ENCODE measurements around the gene EP400.

The EP400 gene

DNA sequence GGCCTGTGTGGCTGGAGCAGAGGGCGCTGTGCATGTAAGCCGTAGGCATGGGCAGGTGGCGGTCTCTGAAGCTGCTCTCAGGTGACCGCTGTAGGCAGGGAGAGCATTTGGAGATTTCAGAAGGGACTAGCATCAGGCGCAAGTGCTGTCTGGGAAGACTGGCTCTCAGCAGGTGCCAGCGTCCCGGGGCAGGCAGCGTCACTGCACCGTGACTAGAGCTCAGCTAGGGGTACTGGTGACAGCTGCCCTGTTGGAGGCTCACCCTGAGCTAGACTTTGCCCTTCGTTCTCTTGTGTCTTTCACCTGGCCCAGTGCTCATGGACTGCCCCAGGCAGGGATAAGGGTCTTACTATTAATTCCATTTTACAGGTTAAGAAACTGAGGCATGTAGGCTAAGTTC is 115.5 kb downstream of the EP400 start:
- H3K36me3 ChIP-seq (ENCODE audit: control insufficient read depth, insufficient read depth, low read length), result peaks cover 59% of the 10 kb centered on the region
- H3K4me3 ChIP-seq (ENCODE audit: low read depth, low read length), result no peak overlapping the region
- no peaks in the 10 kb centered on the region for H3K27me3 ChIP-seq (ENCODE audit: control insufficient read depth, insufficient read depth, low read length)
- H3K9ac ChIP-seq (ENCODE audit: low read depth, low read length), result no peak overlapping the region
- H3K4me1 ChIP-seq (ENCODE audit: control insufficient read depth, insufficient read depth, low read length), result no peaks in the 10 kb centered on the region
- no peaks in the 10 kb centered on the region for H3K9me3 ChIP-seq (ENCODE audit: control insufficient read depth, insufficient read depth, low read length)

DNA sequence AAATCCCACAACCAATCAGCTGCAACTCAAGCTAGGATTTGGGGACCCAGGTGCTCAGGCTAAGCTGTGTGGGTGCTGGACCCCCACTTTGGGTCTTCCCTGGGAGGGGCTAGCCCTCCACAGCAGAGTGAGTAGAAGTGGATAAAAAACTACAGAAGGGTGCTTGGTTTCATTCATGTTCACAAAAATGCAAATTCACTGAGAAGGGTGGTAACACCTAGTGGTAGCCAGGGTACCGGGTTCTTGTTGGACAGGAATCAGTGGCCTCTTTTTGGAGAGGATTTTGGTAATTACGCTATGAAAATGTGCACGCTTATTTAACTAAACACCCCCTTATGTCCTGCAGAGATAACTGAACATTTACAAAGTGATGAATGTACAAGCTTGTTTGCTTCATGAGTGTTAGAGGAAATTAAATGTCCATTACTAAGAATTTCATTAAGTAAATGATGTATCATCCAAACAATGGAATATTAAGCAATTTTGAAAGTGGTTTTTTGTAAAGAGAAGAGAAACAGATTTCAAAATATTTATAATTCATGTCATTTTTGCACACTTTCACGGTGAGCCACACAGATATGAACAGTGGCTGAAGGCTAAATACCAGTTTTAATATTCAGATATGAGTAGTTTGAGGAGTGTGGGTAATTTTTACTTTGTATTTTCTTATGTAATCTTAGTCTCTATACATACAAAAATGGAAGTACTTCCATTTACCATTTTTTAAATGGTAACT is 116.0 kb downstream of the EP400 start:
- peaks cover 59% of the 10 kb centered on the region for H3K36me3 ChIP-seq (ENCODE audit: control insufficient read depth, insufficient read depth, low read length)
- no peak overlapping the region for H3K9ac ChIP-seq (ENCODE audit: low read depth, low read length)
- H3K9me3 ChIP-seq (ENCODE audit: control insufficient read depth, insufficient read depth, low read length), result no peaks in the 10 kb centered on the region
- H3K27me3 ChIP-seq (ENCODE audit: control insufficient read depth, insufficient read depth, low read length), result no peaks in the 10 kb centered on the region
- H3K4me1 ChIP-seq (ENCODE audit: control insufficient read depth, insufficient read depth, low read length), result no peaks in the 10 kb centered on the region
- no peak overlapping the region for H3K4me3 ChIP-seq (ENCODE audit: low read depth, low read length)

DNA sequence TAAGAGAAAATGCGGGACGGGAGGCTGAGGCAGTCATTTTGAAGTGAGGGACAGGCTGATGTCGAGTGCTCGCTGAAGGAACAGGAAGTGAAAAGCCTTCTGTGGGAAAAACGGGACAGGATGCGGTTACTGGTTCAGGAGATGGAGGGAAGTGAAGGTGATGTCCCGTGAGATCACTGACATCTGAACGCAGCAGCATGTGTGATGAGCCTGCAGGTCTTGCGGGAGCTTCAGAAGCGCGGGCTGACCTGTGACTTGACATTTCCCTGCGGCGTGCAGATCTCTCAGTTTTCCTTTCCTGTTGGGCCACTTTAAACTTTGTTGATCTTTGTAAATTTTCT is 116.6 kb downstream of the EP400 start:
- Histone ChIP-seq H3K27me3 (ENCODE audit: control insufficient read depth, insufficient read depth, low read length) (no peaks in the 10 kb centered on the region), H3K36me3 (ENCODE audit: control insufficient read depth, insufficient read depth, low read length) (peaks cover 54% of the 10 kb centered on the region), H3K4me3 (ENCODE audit: low read depth, low read length) (no peak overlapping the region), H3K9ac (ENCODE audit: low read depth, low read length) (no peak overlapping the region), H3K9me3 (ENCODE audit: control insufficient read depth, insufficient read depth, low read length) (no peaks in the 10 kb centered on the region), H3K4me1 (ENCODE audit: control insufficient read depth, insufficient read depth, low read length) (no peaks in the 10 kb centered on the region)

DNA sequence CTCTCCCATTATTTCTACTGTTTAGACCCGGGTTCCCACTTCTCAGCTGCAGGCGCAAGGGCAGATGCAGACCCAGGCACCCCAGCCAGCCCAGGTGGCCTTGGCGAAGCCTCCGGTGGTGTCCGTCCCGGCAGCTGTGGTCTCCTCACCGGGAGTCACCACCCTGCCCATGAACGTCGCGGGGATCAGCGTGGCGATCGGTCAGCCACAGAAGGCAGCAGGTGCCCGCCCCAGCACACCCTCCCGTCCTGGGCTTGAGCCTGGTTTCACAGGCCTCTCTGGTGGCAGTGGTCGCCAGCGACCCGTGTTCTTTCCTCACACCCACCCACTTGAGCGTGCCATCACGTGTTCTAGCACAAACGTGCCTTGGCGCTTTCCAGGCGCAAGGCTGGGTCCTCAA is 117.0 kb downstream of the EP400 start:
- H3K36me3 ChIP-seq (ENCODE audit: control insufficient read depth, insufficient read depth, low read length), result peaks cover 50% of the 10 kb centered on the region
- no peaks in the 10 kb centered on the region for H3K4me1 ChIP-seq (ENCODE audit: control insufficient read depth, insufficient read depth, low read length)
- H3K9me3 ChIP-seq (ENCODE audit: control insufficient read depth, insufficient read depth, low read length), result no peaks in the 10 kb centered on the region
- H3K9ac ChIP-seq (ENCODE audit: low read depth, low read length), result no peak overlapping the region
- H3K27me3 ChIP-seq (ENCODE audit: control insufficient read depth, insufficient read depth, low read length), result no peaks in the 10 kb centered on the region
- H3K4me3 ChIP-seq (ENCODE audit: low read depth, low read length), result no peak overlapping the region

DNA sequence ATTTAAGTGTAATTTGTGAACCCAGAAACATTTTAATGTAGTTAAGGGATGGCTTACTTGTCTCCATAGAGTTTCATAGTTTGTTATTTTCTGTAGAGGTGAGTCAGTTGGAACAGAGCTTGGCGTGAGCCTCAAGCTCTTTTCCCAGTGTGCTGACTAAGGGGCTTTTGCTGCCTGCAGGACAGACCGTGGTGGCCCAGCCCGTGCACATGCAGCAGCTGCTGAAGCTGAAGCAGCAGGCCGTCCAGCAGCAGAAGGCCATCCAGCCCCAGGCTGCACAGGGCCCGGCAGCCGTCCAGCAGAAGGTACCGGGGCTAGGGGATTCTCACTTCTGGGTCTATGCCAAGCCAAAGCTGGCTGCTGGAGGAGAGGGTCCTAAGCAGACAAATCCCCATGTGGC is 117.4 kb downstream of the EP400 start:
- H3K4me3 ChIP-seq (ENCODE audit: low read depth, low read length), result no peak overlapping the region
- no peaks in the 10 kb centered on the region for H3K4me1 ChIP-seq (ENCODE audit: control insufficient read depth, insufficient read depth, low read length)
- peaks cover 49% of the 10 kb centered on the region for H3K36me3 ChIP-seq (ENCODE audit: control insufficient read depth, insufficient read depth, low read length)
- no peaks in the 10 kb centered on the region for H3K27me3 ChIP-seq (ENCODE audit: control insufficient read depth, insufficient read depth, low read length)
- H3K9me3 ChIP-seq (ENCODE audit: control insufficient read depth, insufficient read depth, low read length), result no peaks in the 10 kb centered on the region
- no peak overlapping the region for H3K9ac ChIP-seq (ENCODE audit: low read depth, low read length)

DNA sequence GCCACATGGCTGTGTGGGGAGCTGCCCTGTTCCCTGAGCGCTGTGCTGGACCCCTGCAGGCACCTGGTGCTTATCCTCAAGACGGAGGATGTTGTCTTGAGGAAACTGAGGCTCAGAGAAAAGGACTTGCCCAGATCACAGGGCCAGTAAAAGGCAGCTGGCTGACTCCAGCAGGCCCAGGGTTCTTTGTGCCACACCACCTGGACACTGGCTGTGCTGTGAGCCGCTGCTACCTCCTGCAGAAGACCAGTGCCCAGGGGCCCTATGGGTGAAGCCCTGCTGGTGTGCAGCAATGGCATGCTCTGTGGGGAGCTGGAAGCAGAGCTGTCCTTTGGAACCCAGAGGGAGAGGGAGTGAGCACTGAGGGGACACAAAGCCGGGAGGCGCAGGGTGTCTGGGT is 118.5 kb downstream of the EP400 start:
- H3K9ac ChIP-seq (ENCODE audit: low read depth, low read length), result no peak overlapping the region
- peaks cover 46% of the 10 kb centered on the region for H3K36me3 ChIP-seq (ENCODE audit: control insufficient read depth, insufficient read depth, low read length)
- no peak overlapping the region for H3K4me3 ChIP-seq (ENCODE audit: low read depth, low read length)
- no peaks in the 10 kb centered on the region for H3K4me1 ChIP-seq (ENCODE audit: control insufficient read depth, insufficient read depth, low read length)
- H3K27me3 ChIP-seq (ENCODE audit: control insufficient read depth, insufficient read depth, low read length), result no peaks in the 10 kb centered on the region
- H3K9me3 ChIP-seq (ENCODE audit: control insufficient read depth, insufficient read depth, low read length), result no peaks in the 10 kb centered on the region

DNA sequence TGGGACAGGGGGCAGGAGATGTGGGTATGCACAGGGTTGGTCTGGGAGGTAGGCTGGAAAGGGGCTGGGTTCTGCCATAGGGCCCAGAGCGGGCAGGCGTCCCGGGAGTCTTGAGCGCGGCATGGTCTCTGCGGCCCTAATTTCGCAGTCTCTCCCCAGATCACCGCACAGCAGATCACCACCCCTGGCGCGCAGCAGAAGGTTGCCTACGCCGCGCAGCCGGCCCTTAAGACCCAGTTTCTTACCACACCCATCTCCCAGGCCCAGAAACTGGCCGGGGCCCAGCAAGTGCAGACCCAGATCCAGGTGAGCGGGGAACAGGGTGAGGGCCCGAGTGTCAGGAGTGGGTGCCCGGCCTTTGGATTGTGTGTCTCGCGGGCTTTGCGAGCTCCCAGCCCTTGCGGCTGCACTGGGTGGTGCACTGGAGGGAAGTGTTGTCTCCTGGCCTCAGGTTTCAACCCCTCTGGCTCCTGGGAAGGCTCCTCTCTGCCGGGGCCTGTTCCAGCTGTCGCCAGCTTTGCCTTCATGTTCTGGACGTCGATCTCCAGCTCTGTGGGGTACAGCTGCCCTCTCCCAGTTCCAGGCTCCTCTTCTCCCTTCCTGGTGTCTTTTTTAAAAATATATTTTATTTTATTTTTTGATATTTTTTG is 119.7 kb downstream of the EP400 start:
- H3K4me1 ChIP-seq (ENCODE audit: control insufficient read depth, insufficient read depth, low read length), result no peaks in the 10 kb centered on the region
- H3K4me3 ChIP-seq (ENCODE audit: low read depth, low read length), result no peak overlapping the region
- H3K9ac ChIP-seq (ENCODE audit: low read depth, low read length), result no peak overlapping the region
- H3K27me3 ChIP-seq (ENCODE audit: control insufficient read depth, insufficient read depth, low read length), result no peaks in the 10 kb centered on the region
- H3K9me3 ChIP-seq (ENCODE audit: control insufficient read depth, insufficient read depth, low read length), result no peaks in the 10 kb centered on the region
- peaks cover 39% of the 10 kb centered on the region for H3K36me3 ChIP-seq (ENCODE audit: control insufficient read depth, insufficient read depth, low read length)

DNA sequence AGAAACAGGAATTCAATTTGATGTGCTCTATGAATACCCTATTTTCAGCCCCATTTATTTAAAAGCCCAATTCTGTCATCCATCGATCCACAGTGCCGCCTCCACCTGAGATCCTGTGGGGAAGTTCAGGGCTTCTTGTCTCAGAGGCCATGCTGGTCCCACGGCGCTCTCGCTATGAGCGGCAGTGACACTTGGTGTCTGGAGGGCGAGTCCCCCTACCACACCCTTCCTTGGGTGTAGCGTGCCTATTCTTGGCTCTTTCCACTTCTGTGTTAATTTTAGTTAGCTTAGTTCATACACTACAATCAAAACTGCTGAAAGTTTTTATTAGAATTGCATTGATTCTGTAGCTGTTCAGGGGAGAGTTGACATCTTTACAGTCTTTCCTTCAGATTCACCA is 120.6 kb downstream of the EP400 start:
- no peak overlapping the region for H3K9ac ChIP-seq (ENCODE audit: low read depth, low read length)
- no peaks in the 10 kb centered on the region for H3K27me3 ChIP-seq (ENCODE audit: control insufficient read depth, insufficient read depth, low read length)
- no peak overlapping the region for H3K4me3 ChIP-seq (ENCODE audit: low read depth, low read length)
- no peaks in the 10 kb centered on the region for H3K9me3 ChIP-seq (ENCODE audit: control insufficient read depth, insufficient read depth, low read length)
- no peaks in the 10 kb centered on the region for H3K4me1 ChIP-seq (ENCODE audit: control insufficient read depth, insufficient read depth, low read length)
- H3K36me3 ChIP-seq (ENCODE audit: control insufficient read depth, insufficient read depth, low read length), result peaks cover 36% of the 10 kb centered on the region

DNA sequence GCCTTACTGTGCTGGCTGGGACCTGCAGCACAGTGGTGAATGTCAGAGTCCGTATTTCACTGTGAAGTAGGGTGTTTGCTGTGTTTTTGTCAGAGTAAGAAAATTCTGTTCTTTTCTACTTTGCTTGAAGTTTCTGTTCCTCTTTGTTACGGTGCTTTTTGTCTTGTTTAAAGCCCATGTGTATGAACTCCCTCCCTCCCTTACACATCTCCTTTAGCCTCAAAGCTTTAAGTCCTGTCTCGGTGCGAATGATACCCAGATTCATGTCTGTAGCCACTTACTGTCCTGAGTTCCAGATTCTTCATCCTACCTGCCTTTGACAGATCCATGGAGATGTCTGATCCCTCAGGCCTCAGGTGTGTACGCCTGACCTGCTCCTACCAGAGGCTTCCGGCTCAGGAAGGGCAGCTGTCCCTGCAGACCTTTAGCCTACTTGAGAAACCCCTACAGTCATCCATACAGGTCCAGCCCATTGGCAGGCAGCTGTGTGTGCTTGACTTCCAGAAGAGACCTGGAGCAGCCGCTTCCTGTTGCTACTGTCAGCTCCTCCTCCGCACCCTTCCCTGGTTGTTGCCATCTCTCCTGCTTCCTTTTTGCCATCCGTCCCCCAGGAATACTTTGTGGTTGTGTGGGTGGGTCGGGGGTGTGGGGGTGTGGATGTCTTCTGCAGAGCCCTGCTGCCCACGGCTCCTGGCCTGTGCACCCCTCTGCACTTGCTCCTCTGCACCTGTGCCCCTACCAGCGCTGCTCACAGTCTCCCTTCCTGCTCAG is 121.5 kb downstream of the EP400 start:
- H3K36me3 ChIP-seq (ENCODE audit: control insufficient read depth, insufficient read depth, low read length), result peaks cover 35% of the 10 kb centered on the region
- no peaks in the 10 kb centered on the region for H3K4me1 ChIP-seq (ENCODE audit: control insufficient read depth, insufficient read depth, low read length)
- H3K4me3 ChIP-seq (ENCODE audit: low read depth, low read length), result no peak overlapping the region
- H3K9me3 ChIP-seq (ENCODE audit: control insufficient read depth, insufficient read depth, low read length), result no peaks in the 10 kb centered on the region
- H3K9ac ChIP-seq (ENCODE audit: low read depth, low read length), result no peak overlapping the region
- H3K27me3 ChIP-seq (ENCODE audit: control insufficient read depth, insufficient read depth, low read length), result no peaks in the 10 kb centered on the region

DNA sequence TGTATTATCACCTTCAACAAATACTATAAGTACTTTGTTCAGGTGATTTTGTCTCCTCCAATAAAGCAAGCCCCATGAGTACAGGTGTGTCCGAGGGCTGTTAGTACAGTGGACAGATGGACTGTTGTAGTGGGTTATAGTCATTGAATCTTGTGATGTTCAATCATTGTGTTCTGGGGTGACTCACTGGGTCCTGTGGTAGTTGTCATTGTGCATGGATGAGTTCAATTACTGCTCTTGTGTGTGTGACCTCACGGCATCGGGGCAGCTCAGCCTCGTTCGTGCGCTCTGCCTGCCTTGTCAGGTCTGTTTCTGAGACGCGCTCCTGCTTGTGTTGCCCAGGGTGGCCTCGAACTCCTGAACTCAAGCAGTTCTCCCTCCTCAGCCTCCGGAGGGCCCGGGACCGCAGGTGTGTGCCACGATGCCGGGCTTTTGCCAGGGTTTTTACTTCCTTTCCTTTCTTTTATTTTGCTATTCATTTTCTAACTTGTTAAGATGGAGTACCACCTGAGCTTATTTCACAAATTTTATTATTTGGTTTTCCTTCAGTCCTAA is 122.2 kb downstream of the EP400 start:
- H3K36me3 ChIP-seq (ENCODE audit: control insufficient read depth, insufficient read depth, low read length), result peaks cover 36% of the 10 kb centered on the region
- H3K9me3 ChIP-seq (ENCODE audit: control insufficient read depth, insufficient read depth, low read length), result no peaks in the 10 kb centered on the region
- H3K27me3 ChIP-seq (ENCODE audit: control insufficient read depth, insufficient read depth, low read length), result no peaks in the 10 kb centered on the region
- no peak overlapping the region for H3K9ac ChIP-seq (ENCODE audit: low read depth, low read length)
- no peak overlapping the region for H3K4me3 ChIP-seq (ENCODE audit: low read depth, low read length)
- H3K4me1 ChIP-seq (ENCODE audit: control insufficient read depth, insufficient read depth, low read length), result no peaks in the 10 kb centered on the region

DNA sequence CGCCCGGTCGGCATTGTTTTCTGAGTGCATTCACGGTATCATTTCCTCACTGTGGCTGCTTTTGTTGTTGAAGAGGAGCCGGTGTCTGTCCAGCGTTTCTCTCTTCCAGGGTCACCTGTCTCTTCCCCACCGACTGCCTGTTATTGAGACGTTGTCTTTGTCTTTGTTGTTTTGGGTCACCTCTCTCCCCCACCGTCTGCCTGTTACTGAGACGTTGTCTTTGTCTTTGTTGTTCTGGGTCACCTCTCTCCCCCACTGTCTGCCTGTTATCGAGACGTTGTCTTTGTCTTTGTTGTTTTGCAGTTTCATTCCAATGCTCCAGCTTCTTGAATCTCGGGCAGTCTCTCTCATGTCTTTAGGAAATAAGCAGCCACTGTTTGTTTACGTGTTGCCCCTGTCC is 124.5 kb downstream of the EP400 start:
- H3K4me1 ChIP-seq (ENCODE audit: control insufficient read depth, insufficient read depth, low read length), result no peaks in the 10 kb centered on the region
- H3K27me3 ChIP-seq (ENCODE audit: control insufficient read depth, insufficient read depth, low read length), result no peaks in the 10 kb centered on the region
- H3K9ac ChIP-seq (ENCODE audit: low read depth, low read length), result no peak overlapping the region
- no peak overlapping the region for H3K4me3 ChIP-seq (ENCODE audit: low read depth, low read length)
- peaks cover 31% of the 10 kb centered on the region for H3K36me3 ChIP-seq (ENCODE audit: control insufficient read depth, insufficient read depth, low read length)
- H3K9me3 ChIP-seq (ENCODE audit: control insufficient read depth, insufficient read depth, low read length), result no peaks in the 10 kb centered on the region

Data from iPS-15b (cell line).